HL-60 (cell line): Measurements from ENCODE around the gene INO80.
A peak's percentile ranks its signal among the peaks of the same experiment; 100 is the strongest.

Experiments
- DNase-seq, 2 experiments: peaks; one replicate each; pipeline ENCODE4 v3.0.0-alpha.2; 2010 to 2020; ENCODE audit warnings: low read depth in 1 of 2, low spot score in 1 of 2
- H3K27ac ChIP-seq: fragments of 250-450 bp; sonication (Bioruptor Pico); replicated peaks from 2 replicates; pipeline ENCODE4 v1.5.1; 2020; ENCODE audit warnings: mild to moderate bottlenecking, moderate library complexity
- H3K27me3 ChIP-seq: fragments of 250-450 bp; sonication (Bioruptor Pico); 2 replicates; pipeline ENCODE4 v1.5.1; 2021; ENCODE audit warnings: mild to moderate bottlenecking, moderate library complexity; ENCODE audit not compliant: insufficient read depth, poor library complexity, severe bottlenecking
- H3K4me3 ChIP-seq: replicated peaks from 2 replicates; pipeline ENCODE4 v1.5.1; 2011; ENCODE audit warnings: mild to moderate bottlenecking, control low read depth, low read length; ENCODE audit not compliant: insufficient read depth
- GABPA ChIP-seq: IDR thresholded peaks from 2 replicates; pipeline ENCODE4 v1.6.1; 2012; ENCODE audit warnings: low read depth
- POLR2AphosphoS5 ChIP-seq: IDR thresholded peaks from 2 replicates; pipeline ENCODE4 v1.6.1; 2012; ENCODE audit warnings: low read depth
- SPI1 ChIP-seq: IDR thresholded peaks from 2 replicates; pipeline ENCODE4 v1.6.1; 2012; ENCODE audit warnings: low read depth, mild to moderate bottlenecking, borderline replicate concordance
- TF ChIP-seq, protein P1 (sequence below): IDR thresholded peaks from one replicate; pipeline ENCODE4 v1.5.1; 2011; ENCODE audit warnings: low read length, control low read depth, inconsistent platforms; ENCODE audit not compliant: insufficient read depth
- TF ChIP-seq, protein P2 (sequence below): IDR thresholded peaks from 2 replicates; pipeline ENCODE4 v1.6.1; 2012; ENCODE audit warnings: low read depth; ENCODE audit not compliant: insufficient replicate concordance

The INO80 gene

GRCh38 chr15:41018534-41018933 lies 97.5 kb downstream of the INO80 start:
- Histone ChIP-seq H3K27ac (no peak overlapping the region), H3K27me3 (no peaks in the 10 kb centered on the region), H3K4me3 (no peak overlapping the region)
- TF ChIP-seq, protein P1, sequence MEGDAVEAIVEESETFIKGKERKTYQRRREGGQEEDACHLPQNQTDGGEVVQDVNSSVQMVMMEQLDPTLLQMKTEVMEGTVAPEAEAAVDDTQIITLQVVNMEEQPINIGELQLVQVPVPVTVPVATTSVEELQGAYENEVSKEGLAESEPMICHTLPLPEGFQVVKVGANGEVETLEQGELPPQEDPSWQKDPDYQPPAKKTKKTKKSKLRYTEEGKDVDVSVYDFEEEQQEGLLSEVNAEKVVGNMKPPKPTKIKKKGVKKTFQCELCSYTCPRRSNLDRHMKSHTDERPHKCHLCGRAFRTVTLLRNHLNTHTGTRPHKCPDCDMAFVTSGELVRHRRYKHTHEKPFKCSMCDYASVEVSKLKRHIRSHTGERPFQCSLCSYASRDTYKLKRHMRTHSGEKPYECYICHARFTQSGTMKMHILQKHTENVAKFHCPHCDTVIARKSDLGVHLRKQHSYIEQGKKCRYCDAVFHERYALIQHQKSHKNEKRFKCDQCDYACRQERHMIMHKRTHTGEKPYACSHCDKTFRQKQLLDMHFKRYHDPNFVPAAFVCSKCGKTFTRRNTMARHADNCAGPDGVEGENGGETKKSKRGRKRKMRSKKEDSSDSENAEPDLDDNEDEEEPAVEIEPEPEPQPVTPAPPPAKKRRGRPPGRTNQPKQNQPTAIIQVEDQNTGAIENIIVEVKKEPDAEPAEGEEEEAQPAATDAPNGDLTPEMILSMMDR = no peak
- TF ChIP-seq GABPA (no peak), POLR2AphosphoS5 (no peak), SPI1 (no peak)
- TF ChIP-seq, protein P2, sequence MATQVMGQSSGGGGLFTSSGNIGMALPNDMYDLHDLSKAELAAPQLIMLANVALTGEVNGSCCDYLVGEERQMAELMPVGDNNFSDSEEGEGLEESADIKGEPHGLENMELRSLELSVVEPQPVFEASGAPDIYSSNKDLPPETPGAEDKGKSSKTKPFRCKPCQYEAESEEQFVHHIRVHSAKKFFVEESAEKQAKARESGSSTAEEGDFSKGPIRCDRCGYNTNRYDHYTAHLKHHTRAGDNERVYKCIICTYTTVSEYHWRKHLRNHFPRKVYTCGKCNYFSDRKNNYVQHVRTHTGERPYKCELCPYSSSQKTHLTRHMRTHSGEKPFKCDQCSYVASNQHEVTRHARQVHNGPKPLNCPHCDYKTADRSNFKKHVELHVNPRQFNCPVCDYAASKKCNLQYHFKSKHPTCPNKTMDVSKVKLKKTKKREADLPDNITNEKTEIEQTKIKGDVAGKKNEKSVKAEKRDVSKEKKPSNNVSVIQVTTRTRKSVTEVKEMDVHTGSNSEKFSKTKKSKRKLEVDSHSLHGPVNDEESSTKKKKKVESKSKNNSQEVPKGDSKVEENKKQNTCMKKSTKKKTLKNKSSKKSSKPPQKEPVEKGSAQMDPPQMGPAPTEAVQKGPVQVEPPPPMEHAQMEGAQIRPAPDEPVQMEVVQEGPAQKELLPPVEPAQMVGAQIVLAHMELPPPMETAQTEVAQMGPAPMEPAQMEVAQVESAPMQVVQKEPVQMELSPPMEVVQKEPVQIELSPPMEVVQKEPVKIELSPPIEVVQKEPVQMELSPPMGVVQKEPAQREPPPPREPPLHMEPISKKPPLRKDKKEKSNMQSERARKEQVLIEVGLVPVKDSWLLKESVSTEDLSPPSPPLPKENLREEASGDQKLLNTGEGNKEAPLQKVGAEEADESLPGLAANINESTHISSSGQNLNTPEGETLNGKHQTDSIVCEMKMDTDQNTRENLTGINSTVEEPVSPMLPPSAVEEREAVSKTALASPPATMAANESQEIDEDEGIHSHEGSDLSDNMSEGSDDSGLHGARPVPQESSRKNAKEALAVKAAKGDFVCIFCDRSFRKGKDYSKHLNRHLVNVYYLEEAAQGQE = no peak
- DNase-seq = no peak

DNA sequence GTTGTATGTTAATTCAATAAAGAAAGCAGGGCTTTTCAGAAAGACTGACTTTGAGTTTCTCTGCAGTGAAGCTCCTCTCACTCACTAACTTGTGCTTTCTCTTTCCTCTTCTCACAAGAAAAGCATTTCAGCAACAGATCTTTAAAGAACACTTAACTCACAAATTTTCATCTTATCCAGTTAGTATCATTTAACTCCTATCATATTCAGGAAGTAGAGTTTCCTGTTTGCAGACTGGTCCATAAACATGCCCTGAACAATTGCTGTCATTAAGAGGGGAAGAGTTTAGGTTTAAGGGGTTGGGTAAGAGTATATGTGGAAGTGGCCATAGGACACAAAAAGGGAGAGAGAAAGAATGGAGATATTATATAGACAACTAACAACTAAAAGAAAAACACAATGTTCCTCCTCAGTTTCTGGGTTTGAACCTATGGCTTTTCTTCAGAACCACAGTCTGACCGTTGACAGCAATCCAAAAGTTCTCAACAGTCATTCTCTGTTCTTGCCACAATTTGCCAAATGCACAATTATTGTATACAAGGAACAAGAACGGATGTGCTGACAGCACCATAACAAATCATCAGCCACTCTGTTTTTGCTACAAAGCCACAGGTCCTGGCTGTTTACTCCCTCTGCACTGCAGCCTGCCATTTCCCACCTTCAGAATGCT lies 98.9 kb downstream of the INO80 start:
- no peak overlapping the region for H3K4me3 ChIP-seq
- no peaks in the 10 kb centered on the region for H3K27me3 ChIP-seq
- H3K27ac ChIP-seq = peak overlapping the region; percentile 22
- no peak for DNase-seq
- TF ChIP-seq, protein P2 = no peak
- TF ChIP-seq, protein P1 = no peak
- TF ChIP-seq SPI1 (no peak), GABPA (no peak), POLR2AphosphoS5 (no peak)

DNA sequence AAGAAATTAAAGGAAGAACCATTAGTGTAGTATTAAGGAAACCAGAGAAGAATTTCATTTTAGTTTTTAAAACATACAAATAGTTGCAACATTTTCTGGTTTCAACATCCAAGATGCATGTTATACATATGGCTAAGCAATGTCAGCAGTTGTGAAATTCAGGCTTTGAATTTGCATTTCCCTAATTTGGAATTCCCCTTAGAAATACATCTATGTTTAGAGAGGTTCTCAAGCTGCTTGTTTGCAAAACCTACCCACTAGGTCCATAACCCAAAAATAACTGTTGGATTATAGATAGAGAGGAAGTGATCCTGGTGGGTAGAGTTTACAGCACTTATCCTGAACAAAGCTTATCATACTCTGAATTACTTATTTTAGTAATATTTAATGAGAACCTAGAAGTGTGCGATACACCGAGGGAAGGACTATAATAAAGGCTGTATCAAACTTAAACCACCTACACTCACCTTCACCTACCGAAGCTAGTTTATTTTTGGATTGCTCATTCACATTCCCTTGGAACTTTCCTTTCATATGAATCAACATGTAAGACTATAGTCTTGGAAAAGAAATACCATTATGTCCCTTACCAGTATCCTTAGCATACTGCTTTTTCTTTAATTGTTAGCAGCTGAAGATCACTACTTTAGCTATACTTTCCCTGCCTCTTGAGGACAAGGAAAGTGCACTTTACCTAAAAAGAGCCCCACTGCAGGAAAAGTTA lies 102.2 kb downstream of the INO80 start:
- H3K27ac ChIP-seq = peak overlapping the region; percentile 46
- TF ChIP-seq SPI1 (peak; percentile 70; the same call in 1 of the 2 replicates), GABPA (no peak), POLR2AphosphoS5 (no peak)
- TF ChIP-seq, protein P2 = no peak

More for the DNA sequence above, 102.2 kb downstream of the INO80 start:
- Histone ChIP-seq H3K4me3 (no peak overlapping the region), H3K27me3 (no peaks in the 10 kb centered on the region)
- peak; percentile 41 to 68 for DNase-seq
